HepG2 (cell line): ENCODE results near the gene YPEL3. TPM values are rescaled to one million over a fixed set of nuclear protein-coding genes. Genes with fewer than 3 reads are reported as not detected.

Source experiments
- ATAC-seq: fragments of 200-7000 bp; cut with Tn5 transposase; 3 replicates; pipeline ENCODE4 v1.9.1; 2020; ENCODE audit warnings: mild to moderate bottlenecking, moderate library complexity
- BruUV-seq: library from RNA; stranded (reverse); fragments of 400-500 nt; replicated peaks from 2 replicates; lab custom pipeline; 2021; lab: Mats Ljungman, UMichigan
- CTCF ChIA-PET: fragments of 300-600 bp; formaldehyde crosslinking; extraction: SDS; loops from one replicate; lab custom pipeline; 2021; ENCODE audit warnings: low total read pairs, inconsistent platforms, low intra/inter-chr PET ratio; lab: Yijun Ruan, JAX
- POLR2A ChIA-PET: fragments of 350-600 bp; sonication (Branson Sonifier 250); formaldehyde crosslinking; loops from one replicate; lab custom pipeline; 2020; ENCODE audit warnings: antibody characterized with exemption, inconsistent platforms; lab: Yijun Ruan, JAX
- DNase-seq: peaks from one replicate; pipeline ENCODE4 v3.0.0-alpha.2; 2015; ENCODE audit warnings: low spot score
- FAIRE-seq: peaks from 3 replicates; lab custom pipeline; 2011; peaks lifted over from hg19 to GRCh38; lab: Jason Lieb, UNC
- H2AFZ ChIP-seq: one replicate; pipeline ENCODE4 v1.6.1; 2011; ENCODE audit warnings: low read length, inconsistent platforms
- H3K27ac ChIP-seq: fragments of 300-600 bp; 3 replicates; pipeline ENCODE4 v1.8.0; 2011; ENCODE audit warnings: mixed run types, mild to moderate bottlenecking, mixed read lengths, low read length, inconsistent platforms; ENCODE audit not compliant: insufficient read depth; ENCODE audit errors: extremely low read length
- H3K27me3 ChIP-seq, 2 experiments: fragments of 200-600 bp in 1 of 2; 2 replicates in 1 of 2; 3 replicates in 1 of 2; pipeline versions ENCODE4 v1.6.0 to v1.8.0; 2011; ENCODE audit warnings: low read length in 2 of 2, mild to moderate bottlenecking in 2 of 2, moderate library complexity in 2 of 2, inconsistent platforms in 1 of 2; ENCODE audit not compliant: insufficient read depth in 2 of 2, control insufficient read depth in 1 of 2
- H3K36me3 ChIP-seq, 2 experiments: fragments of 200-600 bp in 1 of 2; replicated peaks in 1 of 2; 2 replicates in 1 of 2; 3 replicates in 1 of 2; pipeline versions ENCODE4 v1.5.1 to v1.8.0; 2011; ENCODE audit warnings: low read length in 2 of 2, inconsistent platforms in 1 of 2; ENCODE audit not compliant: insufficient read depth in 2 of 2, control insufficient read depth in 1 of 2
- H3K4me1 ChIP-seq: 2 replicates; pipeline ENCODE4 v1.5.1; 2012; ENCODE audit warnings: low read length, inconsistent platforms; ENCODE audit not compliant: insufficient read depth
- H3K4me2 ChIP-seq: 2 replicates; pipeline ENCODE4 v1.6.0; 2011; ENCODE audit warnings: low read depth, low read length, inconsistent platforms
- H3K4me3 ChIP-seq, 3 experiments: fragments of 200-600 bp in 1 of 3; sonication (generic), shearing (Covaris generic) in 1 of 3; replicated peaks in 1 of 3; 2 replicates each; pipeline ENCODE4 v1.5.1; 2011 to 2016; ENCODE audit warnings: low read length in 3 of 3, inconsistent platforms in 2 of 3, low read depth in 2 of 3, mild to moderate bottlenecking in 2 of 3, control low read depth in 1 of 3, mixed read lengths in 1 of 3; ENCODE audit not compliant: insufficient read depth in 1 of 3
- H3K79me2 ChIP-seq: one replicate; pipeline ENCODE4 v1.6.1; 2011; ENCODE audit warnings: low read length, inconsistent platforms; ENCODE audit not compliant: insufficient read depth
- H3K9ac ChIP-seq: 2 replicates; pipeline ENCODE4 v1.6.0; 2011; ENCODE audit warnings: mild to moderate bottlenecking, low read depth, low read length, inconsistent platforms; ENCODE audit not compliant: insufficient read depth
- H3K9me3 ChIP-seq: 2 replicates; pipeline ENCODE4 v1.5.1; 2012; ENCODE audit warnings: mild to moderate bottlenecking, low read length
- H4K20me1 ChIP-seq: 2 replicates; pipeline ENCODE4 v1.6.0; 2011; ENCODE audit warnings: inconsistent platforms, mild to moderate bottlenecking, low read length, moderate library complexity; ENCODE audit not compliant: insufficient read depth
- ATF7 ChIP-seq, 2 experiments: fragments of 450-650 bp in 1 of 2; sonication (generic) in 1 of 2; formaldehyde crosslinking in 1 of 2; IDR thresholded peaks; 2 replicates each; pipeline versions ENCODE4 v1.4.0 to v1.6.1; 2016 to 2020; ENCODE audit warnings: antibody characterized with exemption in 1 of 2, mild to moderate bottlenecking in 1 of 2, missing genetic modification reagents in 1 of 2
- BORCS8-MEF2B ChIP-seq: sonication (generic); formaldehyde crosslinking; IDR thresholded peaks from 2 replicates; pipeline ENCODE4 v1.8.0; 2022; ENCODE audit warnings: mild to moderate bottlenecking, missing genetic modification reagents
- CREB1 ChIP-seq, 2 experiments: fragments of 450-650 bp in 1 of 2; IDR thresholded peaks; 2 replicates each; pipeline ENCODE4 v1.6.1; 2016 to 2017; ENCODE audit warnings: control low read depth in 1 of 2, mild to moderate bottlenecking in 1 of 2, missing compliant biosample characterization in 1 of 2, missing genetic modification characterization in 1 of 2
- FOXJ3 ChIP-seq: sonication (generic); formaldehyde crosslinking; IDR thresholded peaks from 2 replicates; pipeline ENCODE4 v1.4.0; 2020; ENCODE audit warnings: missing genetic modification reagents, mild to moderate bottlenecking, borderline replicate concordance
- NFKBIZ ChIP-seq: IDR thresholded peaks from 2 replicates; pipeline ENCODE4 v1.6.1; 2018; ENCODE audit warnings: missing genetic modification reagents, missing compliant biosample characterization
- RBAK ChIP-seq: sonication (generic); formaldehyde crosslinking; IDR thresholded peaks from 2 replicates; pipeline ENCODE4 v1.5.1; 2020; ENCODE audit warnings: mild to moderate bottlenecking, missing genetic modification reagents
- ZNF709 ChIP-seq: sonication (generic); formaldehyde crosslinking; IDR thresholded peaks from 2 replicates; pipeline ENCODE4 v1.5.0; 2020; ENCODE audit warnings: mild to moderate bottlenecking, missing genetic modification reagents
- WGBS: methylation state at CpG from one replicate; pipeline ENCODE4 v1.1.6; 2017; ENCODE audit warnings: low lambda C conversion rate; 5-methylcytosine and 5-hydroxymethylcytosine counted together
- in situ Hi-C: cut with HindIII; loops from 2 replicates; pipeline ENCODE4 v1.10.0; 2017; ENCODE audit warnings: low pct_unique_long_range_greater_than_20kb; ENCODE audit not compliant: extremely low pct_ligation_motif_present
- intact Hi-C: fragments of 100-400 bp; cut with micrococcal nuclease; formaldehyde crosslinking; loops from one replicate; pipeline ENCODE4 v1.10.0; 2022; ENCODE audit not compliant: unreplicated experiment
- polyA plus RNA-seq, 8 experiments: library from polyadenylated mRNA; depleted of rRNA in 3 of 8; stranded (reverse) in 7 of 8; unstranded in 1 of 8; fragments of >200 nt; fragmentation: Illumina TruSeq in 4 of 8; extraction: Trizol in 4 of 8; gene quantifications; 2 replicates each; pipeline versions ENCODE4 v1.2.1 to v1.2.3, GENCODE V29; 2011 to 2016; ENCODE audit warnings: low read depth in 4 of 8, missing spikeins in 1 of 8, mixed read lengths in 1 of 8; ENCODE audit not compliant: insufficient read depth in 1 of 8
- total RNA-seq, 5 experiments: library from RNA; depleted of rRNA; stranded (reverse); fragments of >200 nt; fragmentation: Illumina TruSeq; extraction: Trizol; gene quantifications; 2 replicates each; pipeline ENCODE4 v1.2.3, GENCODE V29; 2016; ENCODE audit warnings: low read depth in 1 of 5
- TF ChIP-seq, protein P1 (sequence below): sonication (generic); formaldehyde crosslinking; conservative IDR thresholded peaks from 2 replicates; pipeline ENCODE4 v1.5.0; 2020; ENCODE audit warnings: missing genetic modification reagents
- TF ChIP-seq, protein P2 (sequence below): sonication (generic); formaldehyde crosslinking; IDR thresholded peaks from 2 replicates; pipeline ENCODE4 v1.4.0; 2020; ENCODE audit warnings: mild to moderate bottlenecking, missing genetic modification reagents
- TF ChIP-seq, protein P3 (sequence below): sonication (generic); formaldehyde crosslinking; IDR thresholded peaks from 2 replicates; pipeline ENCODE4 v1.5.0; 2020; ENCODE audit warnings: mild to moderate bottlenecking, missing genetic modification reagents
- TF ChIP-seq, protein P4 (sequence below): sonication (generic); formaldehyde crosslinking; IDR thresholded peaks from 2 replicates; pipeline ENCODE4 v1.4.0; 2020; ENCODE audit warnings: mild to moderate bottlenecking, missing genetic modification reagents, borderline replicate concordance
- TF ChIP-seq, protein P5 (sequence below): sonication (generic); formaldehyde crosslinking; IDR thresholded peaks from 2 replicates; pipeline ENCODE4 v1.4.0; 2020; ENCODE audit warnings: missing genetic modification reagents
- TF ChIP-seq, protein P6 (sequence below): fragments of 450-650 bp; IDR thresholded peaks from 2 replicates; pipeline ENCODE4 v1.6.1; 2016
- TF ChIP-seq, protein P7 (sequence below): sonication (generic); formaldehyde crosslinking; IDR thresholded peaks from 2 replicates; pipeline ENCODE4 v1.5.0; 2020; ENCODE audit warnings: mild to moderate bottlenecking, low read depth, missing genetic modification reagents, borderline replicate concordance

The YPEL3 gene
- total and polyA plus RNA-seq, 2 of the 13 experiments (the other 11 are each of a cell fraction or from before 2014, with no cell fraction given): 5.4 to 47.0 TPM

DNA sequence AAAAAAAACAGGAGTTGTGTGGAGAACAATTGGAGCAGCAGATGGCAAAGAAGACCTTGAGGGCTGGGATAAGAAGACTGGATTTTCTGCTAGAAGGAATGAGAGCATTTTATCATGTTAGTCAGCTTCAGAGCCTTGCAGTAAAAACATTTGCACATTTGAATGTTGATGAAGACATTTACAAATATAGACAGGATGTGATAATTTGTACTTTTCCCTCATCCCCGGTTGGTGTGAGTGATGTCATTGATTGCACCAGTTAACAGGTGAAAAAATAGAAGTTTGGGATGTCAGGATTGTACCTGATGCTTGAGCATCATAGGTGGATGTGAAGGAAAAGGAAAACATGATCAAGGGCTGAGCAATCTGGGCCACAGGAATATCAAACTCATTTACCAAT is 49.6 kb upstream of the YPEL3 start:
- in situ Hi-C loops: no loop called here
- DNase-seq (no peak), ATAC-seq (no peak), FAIRE-seq (no peak)
- no peak overlapping the region for H3K27ac ChIP-seq
- no peaks in the 10 kb centered on the region for H3K79me2 ChIP-seq
- peaks cover 13% of the 10 kb centered on the region for H3K9me3 ChIP-seq
- 6% methylated on average over 1 of the region's 1 CpG for WGBS
- no peaks in the 10 kb centered on the region for H4K20me1 ChIP-seq
- H3K9ac ChIP-seq: no peak overlapping the region
- ChIA-PET POLR2A (no interaction called here), CTCF (no interaction called here)
- intact Hi-C loops: no loop called here
- H3K27me3 ChIP-seq: no peaks in the 10 kb centered on the region
- H3K36me3 ChIP-seq: no peaks in the 10 kb centered on the region
- no peak overlapping the region for H3K4me3 ChIP-seq
- H2AFZ ChIP-seq: no peak overlapping the region
- BruUV-seq: no TSS peak
- no peak overlapping the region for H3K4me2 ChIP-seq
- peaks cover 46% of the 10 kb centered on the region for H3K4me1 ChIP-seq
- TF ChIP-seq RBAK (CRISPR knock-in tag) (no peak), BORCS8-MEF2B (no peak), ATF7 (IDR thresholded peaks at IDR 0.05) (peak; percentile 56), ATF7 (CRISPR knock-in tag; IDR thresholded peaks at IDR 0.05) (no peak), FOXJ3 (no peak), NFKBIZ (CRISPR knock-in tag) (no peak), CREB1 (IDR thresholded peaks at IDR 0.05) (peak; percentile 47; the same call in 1 of the 2 replicates), CREB1 (CRISPR knock-in tag; IDR thresholded peaks at IDR 0.05) (no peak), ZNF709 (CRISPR knock-in tag) (no peak)
- TF ChIP-seq, protein P1, sequence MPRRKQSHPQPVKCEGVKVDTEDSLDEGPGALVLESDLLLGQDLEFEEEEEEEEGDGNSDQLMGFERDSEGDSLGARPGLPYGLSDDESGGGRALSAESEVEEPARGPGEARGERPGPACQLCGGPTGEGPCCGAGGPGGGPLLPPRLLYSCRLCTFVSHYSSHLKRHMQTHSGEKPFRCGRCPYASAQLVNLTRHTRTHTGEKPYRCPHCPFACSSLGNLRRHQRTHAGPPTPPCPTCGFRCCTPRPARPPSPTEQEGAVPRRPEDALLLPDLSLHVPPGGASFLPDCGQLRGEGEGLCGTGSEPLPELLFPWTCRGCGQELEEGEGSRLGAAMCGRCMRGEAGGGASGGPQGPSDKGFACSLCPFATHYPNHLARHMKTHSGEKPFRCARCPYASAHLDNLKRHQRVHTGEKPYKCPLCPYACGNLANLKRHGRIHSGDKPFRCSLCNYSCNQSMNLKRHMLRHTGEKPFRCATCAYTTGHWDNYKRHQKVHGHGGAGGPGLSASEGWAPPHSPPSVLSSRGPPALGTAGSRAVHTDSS (CRISPR knock-in tag): no peak
- TF ChIP-seq, protein P2, sequence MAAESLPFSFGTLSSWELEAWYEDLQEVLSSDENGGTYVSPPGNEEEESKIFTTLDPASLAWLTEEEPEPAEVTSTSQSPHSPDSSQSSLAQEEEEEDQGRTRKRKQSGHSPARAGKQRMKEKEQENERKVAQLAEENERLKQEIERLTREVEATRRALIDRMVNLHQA (CRISPR knock-in tag): no peak
- TF ChIP-seq, protein P3, sequence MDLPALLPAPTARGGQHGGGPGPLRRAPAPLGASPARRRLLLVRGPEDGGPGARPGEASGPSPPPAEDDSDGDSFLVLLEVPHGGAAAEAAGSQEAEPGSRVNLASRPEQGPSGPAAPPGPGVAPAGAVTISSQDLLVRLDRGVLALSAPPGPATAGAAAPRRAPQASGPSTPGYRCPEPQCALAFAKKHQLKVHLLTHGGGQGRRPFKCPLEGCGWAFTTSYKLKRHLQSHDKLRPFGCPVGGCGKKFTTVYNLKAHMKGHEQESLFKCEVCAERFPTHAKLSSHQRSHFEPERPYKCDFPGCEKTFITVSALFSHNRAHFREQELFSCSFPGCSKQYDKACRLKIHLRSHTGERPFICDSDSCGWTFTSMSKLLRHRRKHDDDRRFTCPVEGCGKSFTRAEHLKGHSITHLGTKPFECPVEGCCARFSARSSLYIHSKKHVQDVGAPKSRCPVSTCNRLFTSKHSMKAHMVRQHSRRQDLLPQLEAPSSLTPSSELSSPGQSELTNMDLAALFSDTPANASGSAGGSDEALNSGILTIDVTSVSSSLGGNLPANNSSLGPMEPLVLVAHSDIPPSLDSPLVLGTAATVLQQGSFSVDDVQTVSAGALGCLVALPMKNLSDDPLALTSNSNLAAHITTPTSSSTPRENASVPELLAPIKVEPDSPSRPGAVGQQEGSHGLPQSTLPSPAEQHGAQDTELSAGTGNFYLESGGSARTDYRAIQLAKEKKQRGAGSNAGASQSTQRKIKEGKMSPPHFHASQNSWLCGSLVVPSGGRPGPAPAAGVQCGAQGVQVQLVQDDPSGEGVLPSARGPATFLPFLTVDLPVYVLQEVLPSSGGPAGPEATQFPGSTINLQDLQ (CRISPR knock-in tag): no peak
- TF ChIP-seq, protein P4, sequence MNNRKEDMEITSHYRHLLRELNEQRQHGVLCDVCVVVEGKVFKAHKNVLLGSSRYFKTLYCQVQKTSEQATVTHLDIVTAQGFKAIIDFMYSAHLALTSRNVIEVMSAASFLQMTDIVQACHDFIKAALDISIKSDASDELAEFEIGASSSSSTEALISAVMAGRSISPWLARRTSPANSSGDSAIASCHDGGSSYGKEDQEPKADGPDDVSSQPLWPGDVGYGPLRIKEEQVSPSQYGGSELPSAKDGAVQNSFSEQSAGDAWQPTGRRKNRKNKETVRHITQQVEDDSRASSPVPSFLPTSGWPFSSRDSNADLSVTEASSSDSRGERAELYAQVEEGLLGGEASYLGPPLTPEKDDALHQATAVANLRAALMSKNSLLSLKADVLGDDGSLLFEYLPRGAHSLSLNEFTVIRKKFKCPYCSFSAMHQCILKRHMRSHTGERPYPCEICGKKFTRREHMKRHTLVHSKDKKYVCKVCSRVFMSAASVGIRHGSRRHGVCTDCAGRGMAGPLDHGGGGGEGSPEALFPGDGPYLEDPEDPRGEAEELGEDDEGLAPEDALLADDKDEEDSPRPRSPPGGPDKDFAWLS (CRISPR knock-in tag): no peak
- TF ChIP-seq, protein P5, sequence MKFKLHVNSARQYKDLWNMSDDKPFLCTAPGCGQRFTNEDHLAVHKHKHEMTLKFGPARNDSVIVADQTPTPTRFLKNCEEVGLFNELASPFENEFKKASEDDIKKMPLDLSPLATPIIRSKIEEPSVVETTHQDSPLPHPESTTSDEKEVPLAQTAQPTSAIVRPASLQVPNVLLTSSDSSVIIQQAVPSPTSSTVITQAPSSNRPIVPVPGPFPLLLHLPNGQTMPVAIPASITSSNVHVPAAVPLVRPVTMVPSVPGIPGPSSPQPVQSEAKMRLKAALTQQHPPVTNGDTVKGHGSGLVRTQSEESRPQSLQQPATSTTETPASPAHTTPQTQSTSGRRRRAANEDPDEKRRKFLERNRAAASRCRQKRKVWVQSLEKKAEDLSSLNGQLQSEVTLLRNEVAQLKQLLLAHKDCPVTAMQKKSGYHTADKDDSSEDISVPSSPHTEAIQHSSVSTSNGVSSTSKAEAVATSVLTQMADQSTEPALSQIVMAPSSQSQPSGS: no peak
- TF ChIP-seq, protein P6, sequence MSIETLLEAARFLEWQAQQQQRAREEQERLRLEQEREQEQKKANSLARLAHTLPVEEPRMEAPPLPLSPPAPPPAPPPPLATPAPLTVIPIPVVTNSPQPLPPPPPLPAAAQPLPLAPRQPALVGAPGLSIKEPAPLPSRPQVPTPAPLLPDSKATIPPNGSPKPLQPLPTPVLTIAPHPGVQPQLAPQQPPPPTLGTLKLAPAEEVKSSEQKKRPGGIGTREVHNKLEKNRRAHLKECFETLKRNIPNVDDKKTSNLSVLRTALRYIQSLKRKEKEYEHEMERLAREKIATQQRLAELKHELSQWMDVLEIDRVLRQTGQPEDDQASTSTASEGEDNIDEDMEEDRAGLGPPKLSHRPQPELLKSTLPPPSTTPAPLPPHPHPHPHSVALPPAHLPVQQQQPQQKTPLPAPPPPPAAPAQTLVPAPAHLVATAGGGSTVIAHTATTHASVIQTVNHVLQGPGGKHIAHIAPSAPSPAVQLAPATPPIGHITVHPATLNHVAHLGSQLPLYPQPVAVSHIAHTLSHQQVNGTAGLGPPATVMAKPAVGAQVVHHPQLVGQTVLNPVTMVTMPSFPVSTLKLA: no peak
- TF ChIP-seq, protein P7, sequence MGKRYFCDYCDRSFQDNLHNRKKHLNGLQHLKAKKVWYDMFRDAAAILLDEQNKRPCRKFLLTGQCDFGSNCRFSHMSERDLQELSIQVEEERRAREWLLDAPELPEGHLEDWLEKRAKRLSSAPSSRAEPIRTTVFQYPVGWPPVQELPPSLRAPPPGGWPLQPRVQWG (CRISPR knock-in tag): no peak
